Mononuclear cell (primary cell): ENCODE measurements around the gene LTBP1. TPM values are rescaled to one million over a fixed set of nuclear protein-coding genes. Genes with fewer than 3 reads are reported as not detected.
"Not testable (repeated sequence)": the region's sequence is repeated elsewhere in the genome, so short reads cannot be mapped to it uniquely, and the experiment has no call there.

Source experiments
- H3K27me3 ChIP-seq: 2 replicates; pipeline ENCODE4 v1.6.0; 2011; ENCODE audit warnings: low read length, control low read depth; ENCODE audit not compliant: insufficient read depth
- H3K4me1 ChIP-seq: 2 replicates; pipeline ENCODE4 v1.5.1; 2011; ENCODE audit warnings: mild to moderate bottlenecking, low read length, control low read depth; ENCODE audit not compliant: insufficient read depth
- H3K4me3 ChIP-seq: 2 replicates; pipeline ENCODE4 v1.5.1; 2011; ENCODE audit warnings: mild to moderate bottlenecking, low read length, moderate library complexity
- H3K9me3 ChIP-seq: 2 replicates; pipeline ENCODE4 v1.5.1; 2011; ENCODE audit warnings: low read depth, mild to moderate bottlenecking, control low read depth, low read length
- total RNA-seq: library from RNA; depleted of rRNA; stranded (reverse); fragments of >200 nt; gene quantifications from one replicate; pipeline ENCODE4 v1.2.3, GENCODE V29; 2012

The LTBP1 gene
- total RNA-seq, 1 donor, result 13.6 TPM

DNA sequence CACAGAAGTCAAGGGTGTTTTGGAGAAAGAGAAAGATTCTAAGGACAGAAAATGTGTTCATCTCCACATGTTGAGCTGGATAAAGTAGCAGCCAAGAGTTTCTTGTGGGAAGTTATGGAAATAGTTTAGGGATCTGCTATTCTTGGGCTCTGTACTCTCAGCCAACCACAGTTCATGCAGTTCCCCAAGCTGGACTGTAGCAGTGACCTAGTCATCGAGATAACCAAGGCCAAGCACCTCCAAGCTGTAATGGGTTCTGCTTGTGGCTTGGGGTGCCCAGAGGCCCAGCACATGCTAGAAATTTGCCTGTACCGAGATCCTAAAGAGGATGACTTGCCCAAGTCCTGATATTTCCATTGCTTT is 437.8 kb downstream of the LTBP1 start:
- Histone ChIP-seq H3K9me3 (no peaks in the 10 kb centered on the region), H3K4me1 (no peaks in the 10 kb centered on the region), H3K4me3 (no peak overlapping the region), H3K27me3 (no peaks in the 10 kb centered on the region)

DNA sequence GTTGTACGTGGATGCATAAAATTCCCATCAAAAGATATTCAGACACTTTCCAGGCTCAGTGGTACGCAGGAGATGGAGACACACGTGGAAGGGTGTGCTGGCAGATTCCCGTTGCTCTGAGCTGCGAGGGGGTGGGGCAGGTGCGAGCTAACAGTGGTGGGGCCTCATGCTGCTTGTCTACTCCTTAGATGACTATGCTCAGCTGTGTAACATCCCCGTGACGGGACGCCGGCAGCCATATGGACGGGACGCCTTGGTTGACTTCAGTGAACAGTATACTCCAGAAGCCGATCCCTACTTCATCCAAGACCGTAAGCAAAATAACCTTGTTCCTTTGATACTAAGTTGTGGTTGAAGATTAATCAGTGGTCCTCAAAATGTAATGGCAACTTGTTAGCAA is 442.2 kb downstream of the LTBP1 start:
- H3K9me3 ChIP-seq, result no peaks in the 10 kb centered on the region
- no peaks in the 10 kb centered on the region for H3K4me1 ChIP-seq
- H3K4me3 ChIP-seq, result no peak overlapping the region
- no peaks in the 10 kb centered on the region for H3K27me3 ChIP-seq

DNA sequence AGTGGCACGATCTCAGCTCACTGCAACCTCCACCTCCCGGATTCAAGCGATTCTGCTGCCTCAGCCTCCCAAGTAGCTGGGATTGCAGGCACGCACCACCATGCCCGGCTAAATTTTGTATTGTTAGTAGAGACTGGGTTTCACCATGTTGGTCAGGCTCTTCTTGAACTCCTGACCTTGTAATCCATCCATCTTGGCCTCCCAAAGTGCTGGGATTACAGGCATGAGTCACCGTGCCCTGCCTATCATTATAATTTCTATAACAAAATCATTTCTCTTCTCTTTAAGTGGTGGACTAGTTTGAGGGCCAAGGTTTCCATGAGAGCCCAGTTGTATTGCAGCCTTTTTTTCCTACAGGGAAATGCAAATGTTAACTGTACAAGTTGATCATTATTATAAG is 442.9 kb downstream of the LTBP1 start:
- not testable (repeated sequence) for H3K9me3 ChIP-seq, H3K27me3 ChIP-seq, H3K4me1 ChIP-seq, H3K4me3 ChIP-seq

DNA sequence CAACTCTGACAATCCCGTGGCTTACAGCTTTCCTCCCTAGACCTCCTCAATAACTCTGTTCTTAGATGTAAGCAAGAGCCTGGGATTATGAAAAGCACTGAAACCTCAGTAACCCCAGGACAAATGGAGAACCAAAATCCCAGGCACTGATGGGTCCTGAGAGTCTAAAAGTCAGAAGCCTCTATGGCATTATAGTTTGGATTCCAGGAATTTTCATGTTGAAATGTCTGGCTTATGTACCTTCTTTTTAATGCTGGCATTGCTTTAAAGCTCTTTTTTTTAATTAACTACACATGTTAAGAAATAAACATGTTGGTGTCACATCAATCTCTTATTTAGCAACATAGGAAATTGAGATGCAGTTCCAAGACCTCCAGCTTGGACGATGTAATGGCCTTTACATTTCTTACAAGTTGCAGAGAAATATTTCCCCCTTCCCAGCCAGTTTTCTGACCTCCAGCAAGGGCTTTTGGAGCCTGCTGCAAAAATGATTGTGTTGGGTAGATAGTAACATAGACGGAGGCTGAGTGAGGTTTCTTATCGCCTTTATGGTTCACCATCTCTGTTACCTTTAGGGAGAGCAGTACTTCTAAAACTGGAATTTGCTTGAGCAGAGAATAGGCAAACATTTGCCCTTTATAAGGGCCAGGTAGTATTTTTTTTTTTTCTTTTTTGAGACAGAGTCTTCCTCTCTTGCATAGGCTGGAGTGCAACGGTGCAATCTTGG is 444.9 kb downstream of the LTBP1 start:
- Histone ChIP-seq H3K9me3 (no peaks in the 10 kb centered on the region), H3K4me1 (no peaks in the 10 kb centered on the region), H3K4me3 (no peak overlapping the region), H3K27me3 (no peaks in the 10 kb centered on the region)

DNA sequence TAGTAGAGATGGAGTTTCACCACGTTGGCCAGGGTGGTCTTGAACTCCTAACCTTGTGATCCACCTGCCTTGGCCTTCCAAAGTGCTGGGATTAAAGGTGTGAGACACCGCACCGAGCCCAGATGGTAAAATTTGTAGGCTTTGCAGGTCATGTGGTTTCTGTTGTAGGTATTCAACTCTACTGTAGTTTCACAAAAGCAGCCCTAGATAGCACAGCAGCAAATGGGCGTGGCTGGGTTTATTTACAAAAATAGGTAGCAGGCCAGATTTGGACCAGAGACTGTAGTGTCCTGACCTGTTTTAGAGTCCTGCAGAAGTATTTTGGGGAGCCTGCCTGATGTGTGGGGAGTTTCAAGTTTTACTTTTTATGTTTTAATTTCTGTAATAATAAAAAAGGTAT is 445.6 kb downstream of the LTBP1 start:
- no peak overlapping the region for H3K4me3 ChIP-seq
- H3K4me1 ChIP-seq, result no peaks in the 10 kb centered on the region
- no peaks in the 10 kb centered on the region for H3K27me3 ChIP-seq
- H3K9me3 ChIP-seq, result no peaks in the 10 kb centered on the region

DNA sequence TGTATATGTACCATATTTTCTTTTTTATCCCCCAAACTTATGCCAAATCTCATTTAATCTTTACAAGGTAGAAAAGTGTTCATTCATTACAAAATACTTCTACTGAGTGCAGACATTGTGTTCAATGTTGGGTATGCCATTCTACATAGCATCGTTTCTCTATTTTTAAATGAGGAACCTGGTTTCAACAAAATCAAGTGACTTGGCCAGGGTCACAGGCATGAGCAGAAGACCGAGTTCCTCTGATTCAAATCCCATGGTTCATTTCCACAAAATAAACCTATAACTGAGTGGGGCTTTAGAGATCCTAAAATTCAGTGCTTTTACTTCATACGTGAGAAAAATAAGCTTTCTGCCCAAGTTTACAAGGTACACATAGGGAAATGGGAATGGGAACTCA is 448.3 kb downstream of the LTBP1 start:
- H3K27me3 ChIP-seq, result no peaks in the 10 kb centered on the region
- H3K4me1 ChIP-seq, result no peaks in the 10 kb centered on the region
- no peaks in the 10 kb centered on the region for H3K9me3 ChIP-seq
- no peak overlapping the region for H3K4me3 ChIP-seq

DNA sequence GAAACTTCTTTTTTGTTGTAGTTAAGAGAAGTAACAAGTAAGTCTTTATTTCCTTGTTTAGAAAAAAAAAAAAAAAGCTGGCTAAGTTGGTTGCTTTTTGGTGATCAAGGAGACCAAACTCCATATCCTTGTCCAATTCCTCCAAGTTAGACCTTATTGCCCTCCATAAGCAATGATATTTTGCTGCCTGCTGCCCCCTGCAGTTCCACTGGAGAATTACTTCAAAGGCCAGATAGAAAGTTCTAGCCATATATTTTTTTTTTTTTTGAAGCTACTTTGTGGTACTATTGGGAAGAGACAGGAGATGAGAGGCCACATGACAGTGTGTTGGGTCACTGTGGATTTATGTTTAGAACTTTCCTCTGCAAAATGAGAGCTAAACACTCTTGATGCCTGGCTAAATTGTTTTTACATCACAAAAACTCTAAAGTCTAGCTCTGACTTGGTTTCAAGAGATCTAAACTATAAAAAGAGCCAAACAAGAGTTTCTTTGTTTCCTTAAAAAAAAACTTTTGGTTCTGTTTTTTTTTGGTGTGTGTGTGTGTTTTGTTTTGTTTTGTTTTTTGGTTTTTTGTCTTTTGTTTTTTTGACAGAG is 449.0 kb downstream of the LTBP1 start:
- Histone ChIP-seq H3K4me1 (no peaks in the 10 kb centered on the region), H3K9me3 (no peaks in the 10 kb centered on the region), H3K27me3 (no peaks in the 10 kb centered on the region), H3K4me3 (no peak overlapping the region)

DNA sequence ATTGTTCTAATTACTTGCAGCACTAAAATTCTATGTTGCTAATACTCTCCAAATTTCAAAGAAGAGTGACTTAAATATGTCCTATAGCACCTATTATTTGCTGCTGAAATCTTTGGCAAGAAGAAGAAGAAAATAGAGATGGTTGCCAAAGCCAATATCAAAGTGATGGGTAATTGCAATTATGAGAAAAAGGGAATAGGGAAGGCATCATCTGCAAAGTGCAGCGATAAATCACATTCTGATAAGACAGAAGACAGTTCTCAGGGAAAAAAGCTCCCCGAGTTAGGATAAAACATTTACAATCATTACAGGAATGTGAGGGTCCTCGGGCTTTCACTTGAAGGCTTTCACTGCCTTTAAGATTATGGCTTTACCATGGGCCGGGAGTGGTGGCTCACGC is 457.6 kb downstream of the LTBP1 start:
- Histone ChIP-seq H3K27me3 (no peaks in the 10 kb centered on the region), H3K4me3 (no peak overlapping the region), H3K4me1 (no peaks in the 10 kb centered on the region), H3K9me3 (peaks cover 6% of the 10 kb centered on the region)

DNA sequence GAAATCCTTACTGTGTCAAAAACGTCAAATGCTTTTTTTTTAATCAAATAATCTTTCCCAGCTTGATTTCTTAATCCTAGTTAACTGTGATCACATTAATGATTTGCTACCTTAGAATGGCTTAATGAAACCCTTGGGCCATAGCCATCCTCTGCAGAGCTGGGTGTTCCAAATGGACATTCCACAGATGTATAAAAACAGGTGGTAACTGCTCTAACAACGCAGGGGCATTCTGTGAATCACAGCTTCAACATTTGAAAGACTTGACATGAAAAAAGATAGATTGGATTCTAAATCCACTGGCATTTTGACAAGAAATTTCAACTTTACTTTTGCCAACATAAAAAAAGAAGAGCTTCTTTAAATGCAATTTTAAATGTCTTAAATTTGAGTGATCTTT is 459.9 kb downstream of the LTBP1 start:
- Histone ChIP-seq H3K4me1 (no peaks in the 10 kb centered on the region), H3K9me3 (peaks cover 6% of the 10 kb centered on the region), H3K27me3 (no peaks in the 10 kb centered on the region), H3K4me3 (no peak overlapping the region)

DNA sequence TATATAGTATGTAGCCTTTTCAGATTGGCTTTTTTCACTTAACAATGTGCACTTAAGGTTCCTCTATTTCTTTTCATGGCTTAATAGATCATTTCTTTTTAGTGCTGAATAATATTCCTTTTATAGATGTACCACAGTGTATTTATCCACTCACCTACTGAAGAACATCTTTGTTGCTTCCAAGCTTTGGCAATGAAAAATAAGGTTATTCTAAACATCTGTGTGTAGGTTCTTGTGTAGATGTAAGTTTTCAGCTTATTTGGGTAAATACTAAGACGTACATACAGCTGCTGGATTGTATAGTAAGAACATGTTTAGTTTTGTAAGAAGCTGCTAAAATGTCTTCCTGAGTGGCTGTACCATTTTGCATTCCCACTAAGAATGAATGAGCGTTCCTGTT is 461.4 kb downstream of the LTBP1 start:
- Histone ChIP-seq H3K27me3 (no peaks in the 10 kb centered on the region), H3K9me3 (peaks cover 6% of the 10 kb centered on the region), H3K4me1 (no peaks in the 10 kb centered on the region), H3K4me3 (no peak overlapping the region)

DNA sequence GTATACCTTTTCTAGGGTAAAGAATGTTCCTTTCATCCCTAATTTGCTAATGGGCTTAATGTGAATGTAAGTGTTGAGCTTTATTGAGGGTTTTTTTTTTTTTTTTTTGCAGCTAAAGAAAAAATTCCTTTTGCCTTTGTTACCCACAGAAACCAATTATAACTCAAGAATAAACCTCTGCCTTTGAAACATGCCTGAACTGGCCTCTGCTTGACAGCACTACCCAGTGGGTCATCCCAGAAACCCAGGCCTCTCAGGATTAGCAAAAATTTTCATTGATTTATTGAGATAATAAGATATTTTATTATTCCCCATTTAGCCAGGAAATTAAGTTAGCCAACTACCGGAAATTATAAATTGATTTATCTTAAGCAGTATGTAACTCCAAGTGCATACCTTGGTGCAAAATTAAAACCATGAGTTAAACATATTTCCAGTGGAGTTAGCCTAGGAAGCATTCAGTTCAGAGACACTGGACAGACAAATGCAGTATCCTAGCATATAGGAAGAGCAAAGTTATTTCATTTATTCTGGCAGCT is 462.7 kb downstream of the LTBP1 start:
- no peaks in the 10 kb centered on the region for H3K27me3 ChIP-seq

DNA sequence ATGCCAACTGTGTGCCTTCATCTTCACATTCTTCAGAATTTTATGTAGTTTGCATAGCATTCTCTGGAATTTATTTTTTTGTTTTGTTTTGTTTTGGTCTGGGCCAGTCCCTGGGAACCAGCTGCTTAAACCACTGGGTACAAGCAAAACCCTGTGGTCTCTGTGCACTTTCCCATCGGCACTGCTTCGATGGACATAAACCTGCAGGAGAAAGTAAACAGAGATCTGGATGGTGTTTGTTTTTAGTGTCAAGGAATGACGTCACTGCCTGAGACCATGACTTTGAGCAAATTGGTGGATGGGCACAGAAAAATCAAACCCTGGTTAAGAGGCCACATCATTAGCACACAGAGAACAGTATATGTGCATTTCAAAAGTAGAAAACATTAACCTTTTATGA is 465.0 kb downstream of the LTBP1 start:
- Histone ChIP-seq H3K4me1 (no peaks in the 10 kb centered on the region), H3K27me3 (no peaks in the 10 kb centered on the region), H3K4me3 (no peak overlapping the region), H3K9me3 (peaks cover 6% of the 10 kb centered on the region)

More for the DNA sequence above, 462.7 kb downstream of the LTBP1 start:
- Histone ChIP-seq H3K4me1 (no peaks in the 10 kb centered on the region), H3K9me3 (peaks cover 6% of the 10 kb centered on the region), H3K4me3 (no peak overlapping the region)

DNA sequence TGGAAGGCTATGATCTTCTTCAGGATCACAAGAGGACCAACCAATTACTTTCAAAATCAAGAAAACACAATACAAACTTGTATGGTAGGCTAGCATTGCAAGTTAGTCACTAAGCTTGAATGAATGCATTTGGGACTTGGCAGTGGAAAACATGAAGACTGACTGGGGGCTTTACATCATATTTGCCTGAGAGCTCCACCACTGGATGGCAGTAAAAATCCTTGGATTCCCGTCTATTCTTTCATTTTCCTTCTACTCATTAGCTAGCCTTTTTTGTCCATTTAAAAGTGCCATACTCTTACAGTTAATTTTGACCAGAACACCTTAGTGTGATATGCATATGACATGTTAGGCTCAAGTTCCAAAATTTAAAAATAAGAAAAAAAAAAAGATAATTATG is 466.2 kb downstream of the LTBP1 start:
- peaks cover 4% of the 10 kb centered on the region for H3K4me1 ChIP-seq
- peaks cover 6% of the 10 kb centered on the region for H3K9me3 ChIP-seq
- no peaks in the 10 kb centered on the region for H3K27me3 ChIP-seq
- H3K4me3 ChIP-seq, result no peak overlapping the region

DNA sequence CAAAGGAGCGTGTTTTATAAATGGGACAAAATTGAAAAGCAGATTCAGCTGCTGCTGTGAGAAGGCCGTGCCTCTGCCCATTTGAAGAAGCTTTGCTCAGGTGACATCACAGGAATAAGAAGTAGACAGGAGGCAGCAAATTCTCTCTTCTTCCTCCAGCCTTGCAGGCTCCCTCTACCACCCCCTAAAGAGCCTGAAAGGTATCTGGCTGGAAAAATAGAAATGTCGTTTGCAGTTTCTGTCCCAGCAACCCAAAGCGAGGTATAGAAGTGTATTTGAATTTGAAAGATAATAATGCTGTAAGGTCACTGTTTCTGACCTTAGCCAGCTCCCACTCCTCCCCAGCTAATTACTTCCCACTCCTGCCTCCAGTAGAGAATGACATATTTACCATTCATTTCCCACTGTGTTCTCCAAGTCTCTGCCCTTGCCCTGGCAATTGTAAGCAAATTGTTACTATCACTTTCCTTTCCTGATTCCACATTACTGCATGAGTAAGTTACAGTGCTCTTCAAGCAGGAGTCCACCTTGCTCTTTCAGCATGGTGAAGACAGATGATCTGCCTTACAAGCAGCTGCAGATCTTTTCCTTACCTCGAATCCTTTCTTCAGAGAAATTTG is 472.9 kb downstream of the LTBP1 start:
- no peaks in the 10 kb centered on the region for H3K27me3 ChIP-seq
- H3K4me1 ChIP-seq, result peaks cover 4% of the 10 kb centered on the region
- H3K4me3 ChIP-seq, result no peak overlapping the region

DNA sequence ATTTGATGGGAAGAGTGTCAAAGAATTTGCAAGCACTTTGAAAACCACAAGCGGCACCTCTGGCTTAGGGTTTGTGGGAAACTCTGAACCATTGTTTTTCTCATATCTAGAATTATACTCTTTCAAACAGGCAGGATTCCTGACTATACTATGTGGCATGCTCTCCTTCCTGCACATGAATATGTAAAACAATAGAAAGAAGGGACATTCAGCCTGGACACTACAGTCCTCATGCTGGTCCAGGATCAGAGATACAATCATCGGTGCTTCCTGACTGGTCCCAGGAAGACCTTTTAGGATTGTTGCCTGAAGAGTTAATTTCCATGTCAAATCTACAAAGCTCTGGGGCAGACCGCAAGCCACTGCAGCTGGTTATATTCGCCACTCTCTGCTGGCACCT is 474.0 kb downstream of the LTBP1 start:
- H3K27me3 ChIP-seq, result no peaks in the 10 kb centered on the region
- no peak overlapping the region for H3K4me3 ChIP-seq
- peaks cover 4% of the 10 kb centered on the region for H3K4me1 ChIP-seq
- H3K9me3 ChIP-seq, result no peaks in the 10 kb centered on the region

More for the DNA sequence above, 472.9 kb downstream of the LTBP1 start:
- H3K9me3 ChIP-seq, result no peaks in the 10 kb centered on the region
